SK-N-MC (cell line): ENCODE results near the gene RYR2.

ENCODE experiments used
- EZH2 ChIP-seq: fragments of 200-600 bp; sonication (generic); IDR thresholded peaks from one replicate; pipeline ENCODE4 v1.6.1; 2017; ENCODE audit warnings: antibody characterized with exemption
- POLR2AphosphoS5 ChIP-seq: IDR thresholded peaks from 2 replicates; pipeline ENCODE4 v1.6.1; 2012; ENCODE audit warnings: mild to moderate bottlenecking, low read depth, low read length, borderline replicate concordance

DNA sequence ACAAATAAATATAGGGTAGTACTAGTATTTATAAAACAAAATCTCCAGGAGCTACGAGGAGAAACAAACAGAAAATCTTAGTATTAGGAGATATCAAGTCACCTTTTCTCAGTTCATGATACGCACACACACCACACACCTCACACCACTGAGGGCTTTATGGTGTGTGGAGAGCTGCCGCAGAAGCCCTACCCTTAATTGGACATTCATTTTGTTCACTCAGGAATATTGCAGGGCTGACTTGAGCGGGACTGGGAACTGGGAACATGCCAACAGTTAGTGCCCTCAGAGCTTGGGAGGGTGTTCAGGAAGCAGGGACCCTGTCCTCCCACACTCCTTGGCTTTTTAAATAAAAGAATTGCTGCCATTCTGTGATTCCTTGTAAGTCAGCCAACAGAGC is 386.8 kb downstream of the RYR2 start:
- no peak for TF ChIP-seq EZH2
- TF ChIP-seq POLR2AphosphoS5 = no peak
